GM19438 (cell line): ENCODE measurements around the gene CA5A.
A peak's percentile ranks its signal among the peaks of the same experiment; 100 is the strongest.

Source experiments
- ATAC-seq: cut with Tn5 transposase; IDR thresholded peaks from one replicate; pipeline ENCODE4 v1.9.1; 2021; ENCODE audit warnings: low read depth; ENCODE audit not compliant: unreplicated experiment

Gene CA5A

GRCh38 chr16:87964049-87964659 is 27.8 kb upstream of the CA5A start:
- no peak for ATAC-seq

- ATAC-seq: no peak
These were observed 27.1 kb upstream of the CA5A start for GRCh38 chr16:87963400-87963799.

GRCh38 chr16:87961623-87962022 is 25.3 kb upstream of the CA5A start:
- no peak for ATAC-seq

- ATAC-seq: no peak
These were observed 24.5 kb upstream of the CA5A start for GRCh38 chr16:87960852-87961251.

GRCh38 chr16:87960296-87960695 is 24.0 kb upstream of the CA5A start:
- ATAC-seq: no peak

GRCh38 chr16:87959391-87959990 is 23.2 kb upstream of the CA5A start:
- no peak for ATAC-seq

GRCh38 chr16:87958632-87959031 is 22.3 kb upstream of the CA5A start:
- ATAC-seq: no peak

- no peak for ATAC-seq
These were observed 21.2 kb upstream of the CA5A start for GRCh38 chr16:87957296-87958094.

- no peak for ATAC-seq
These were observed 20.3 kb upstream of the CA5A start for GRCh38 chr16:87956365-87957231.

GRCh38 chr16:87956098-87956364 is 19.7 kb upstream of the CA5A start:
- no peak for ATAC-seq

- no peak for ATAC-seq
These were observed 19.2 kb upstream of the CA5A start for GRCh38 chr16:87955302-87956097.

GRCh38 chr16:87954826-87955225 is 18.5 kb upstream of the CA5A start:
- no peak for ATAC-seq

- no peak for ATAC-seq
These were observed 18.0 kb upstream of the CA5A start for GRCh38 chr16:87954361-87954760.

GRCh38 chr16:87953308-87954215 is 17.2 kb upstream of the CA5A start:
- no peak for ATAC-seq

GRCh38 chr16:87952751-87953150 is 16.4 kb upstream of the CA5A start:
- no peak for ATAC-seq

- ATAC-seq: peak; percentile 6
These were observed 15.5 kb upstream of the CA5A start for GRCh38 chr16:87951552-87952538.

GRCh38 chr16:87950765-87951551 is 14.6 kb upstream of the CA5A start, which contains the start of gene BANP:
Gene BANP, plus strand, starts transcription at chr16:87951434. Its CDS starts 23,682 bp downstream, at chr16:87975116.
- peak; percentile 88 for ATAC-seq
